Germinal center (tissue), 1 donor: ENCODE results near the gene GPALPP1.
"Not testable (repeated sequence)": the region's sequence is repeated elsewhere in the genome, so short reads cannot be mapped to it uniquely, and the experiment has no call there.

Source experiments
- DNase-seq: peaks from one replicate; pipeline ENCODE4 v3.0.0; 2012; ENCODE audit warnings: mixed read lengths, low spot score

The GPALPP1 gene

DNA sequence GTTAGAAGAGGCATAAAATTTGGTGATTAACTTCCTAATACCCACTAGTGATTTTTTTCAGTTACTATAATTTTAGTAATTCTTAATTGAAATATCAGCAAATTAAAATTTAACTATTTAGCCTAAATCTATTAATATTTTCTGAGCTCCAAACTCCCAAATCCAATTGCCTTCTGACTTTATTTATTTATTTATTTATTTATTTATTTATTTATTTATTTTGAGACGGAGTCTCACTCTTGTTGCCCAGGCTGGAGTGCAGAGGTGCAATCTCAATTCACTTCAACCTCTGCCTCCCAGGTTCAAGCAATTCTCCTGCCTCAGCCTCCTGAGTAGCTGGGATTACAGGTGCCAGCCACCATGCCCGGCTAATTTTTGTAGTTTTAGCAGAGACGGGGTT lies 74.6 kb downstream of the GPALPP1 start:
- not testable (repeated sequence) for DNase-seq

DNA sequence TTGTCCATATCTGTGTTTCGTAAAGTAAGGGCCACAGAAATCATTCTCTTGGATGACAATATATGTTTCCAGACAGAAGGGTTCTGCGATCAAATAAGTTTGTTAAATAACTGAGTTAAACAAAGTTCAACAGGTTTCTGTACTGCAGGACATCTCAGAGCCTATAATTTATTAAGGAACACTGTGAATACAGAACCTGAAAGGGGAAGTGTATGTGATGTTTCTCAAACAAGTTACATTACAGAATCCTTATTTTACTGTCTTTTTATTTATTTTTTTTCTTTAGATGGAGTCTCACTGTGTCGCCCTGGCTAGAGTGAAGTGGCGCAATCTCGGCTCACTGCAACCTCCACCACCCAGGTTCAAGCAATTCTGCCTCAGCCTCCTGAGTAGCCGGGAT lies 75.6 kb downstream of the GPALPP1 start:
- DNase-seq: no peak

DNA sequence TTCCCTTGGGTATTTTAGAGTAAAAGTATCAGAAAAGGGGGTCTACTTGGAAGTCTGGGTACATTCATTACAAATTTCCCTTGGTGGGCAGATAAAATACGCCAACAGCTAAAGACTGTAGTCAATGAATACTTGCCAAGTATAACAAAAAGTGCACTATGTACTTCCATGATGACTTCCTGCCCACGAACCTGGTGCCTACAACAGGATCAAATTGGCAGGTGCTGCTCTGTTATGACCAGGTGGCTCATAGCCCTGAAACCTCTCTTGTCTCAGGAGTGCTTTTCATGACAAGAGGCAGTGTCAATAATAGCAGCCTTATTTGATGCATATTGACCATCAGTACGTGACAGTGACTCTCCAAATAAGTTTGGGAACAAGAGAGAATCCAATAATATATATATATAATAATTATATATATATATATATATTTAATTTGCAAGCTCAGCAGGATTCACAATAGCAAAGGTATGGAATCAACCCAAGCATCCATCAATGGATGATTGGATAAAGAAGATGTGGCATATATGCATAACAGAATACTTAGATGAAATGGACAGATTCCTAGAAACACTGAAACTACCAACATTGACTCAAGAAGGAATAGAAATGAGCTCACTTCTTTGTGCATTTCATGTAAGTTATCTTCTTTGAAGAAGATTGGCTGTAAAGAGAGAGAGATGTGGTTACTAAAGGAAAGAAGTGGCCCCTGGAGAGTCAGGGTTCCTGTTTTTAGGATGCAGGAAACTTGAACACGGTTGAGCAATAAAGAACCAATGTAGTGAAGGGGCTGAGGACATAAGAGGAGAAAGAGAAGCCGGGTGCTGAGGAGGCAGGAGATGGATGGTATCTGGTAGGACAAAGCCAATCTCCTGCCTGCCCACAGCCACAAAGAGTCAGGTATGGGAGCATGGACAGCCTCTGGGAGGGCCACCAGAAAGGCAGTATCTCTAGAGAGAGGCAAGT lies 79.0 kb downstream of the GPALPP1 start:
- no peak for DNase-seq

DNA sequence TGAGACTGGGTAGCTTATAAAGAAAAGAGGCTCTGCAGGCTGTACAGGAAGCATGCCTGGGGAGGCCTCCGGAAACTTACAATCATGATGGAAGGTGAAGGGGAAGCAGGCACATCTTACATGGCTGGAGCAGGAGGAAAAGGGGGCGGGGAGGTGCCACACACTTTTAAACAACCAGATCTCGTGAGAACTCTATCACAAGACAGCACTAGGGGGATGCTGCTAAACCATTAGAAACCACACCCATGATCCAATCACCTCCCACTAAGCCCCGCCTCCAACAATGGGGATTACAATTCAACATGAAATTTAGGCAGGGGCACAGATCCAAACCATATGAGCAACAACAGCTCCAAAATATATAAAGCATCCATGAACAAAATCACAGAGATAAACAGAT lies 84.5 kb downstream of the GPALPP1 start:
- no peak for DNase-seq

DNA sequence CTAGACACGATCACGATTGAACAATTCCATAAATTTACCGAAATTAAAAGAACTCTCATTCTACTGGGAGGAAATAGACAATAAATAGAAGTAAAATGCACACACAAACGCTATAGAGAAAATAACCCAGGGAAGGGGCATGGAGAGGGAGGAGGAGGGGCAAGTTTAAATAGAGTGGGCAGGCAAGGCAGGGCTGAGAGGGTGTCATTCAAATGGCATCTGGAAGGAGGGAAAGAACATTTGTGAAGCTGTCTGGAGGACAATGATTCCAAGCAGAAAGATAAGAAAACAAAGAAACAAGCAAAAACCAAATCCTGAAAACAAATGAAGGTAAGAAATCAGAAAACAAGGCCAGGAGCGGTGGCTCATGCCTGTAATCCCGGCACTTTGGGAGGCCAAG lies 85.4 kb downstream of the GPALPP1 start:
- DNase-seq: no peak

DNA sequence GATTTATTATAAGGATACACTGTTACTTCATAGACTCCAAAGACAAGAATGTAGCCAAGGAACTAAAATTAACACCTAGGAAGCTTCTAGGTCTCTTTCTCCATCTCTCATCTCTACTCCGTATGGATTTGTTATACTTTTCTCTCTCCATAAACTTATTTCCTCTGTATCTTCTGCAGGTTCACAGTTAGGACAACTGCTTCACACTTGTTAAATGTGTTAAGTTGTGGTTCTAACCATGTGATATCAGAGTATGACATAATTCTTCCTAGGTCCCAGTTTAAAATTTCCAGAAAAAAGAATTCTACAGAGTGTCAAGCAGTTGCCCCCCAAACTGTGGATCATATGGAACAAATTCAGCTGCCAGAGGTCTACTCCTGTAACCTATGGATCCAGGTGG lies 88.7 kb downstream of the GPALPP1 start:
- no peak for DNase-seq
